NCI-H2107 treated with DMSO at 0.1 percent for 48 hours (cell line): ENCODE data around the gene FSTL4.

Experiments used
- DNase-seq: peaks from one replicate; lab custom pipeline; 2025; ENCODE audit not compliant: unreplicated experiment; lab: John Stamatoyannopoulos, UW

FSTL4 gene

GRCh38 chr5:133483406-133484090 lies 128.8 kb downstream of the FSTL4 start:
- DNase-seq, result no peak

- no peak for DNase-seq
Observed at GRCh38 chr5:133482028-133482427, 130.3 kb downstream of the FSTL4 start.

GRCh38 chr5:133480866-133481265 lies 131.5 kb downstream of the FSTL4 start:
- DNase-seq, result no peak

- DNase-seq, result no peak
Observed at GRCh38 chr5:133480366-133480765, 132.0 kb downstream of the FSTL4 start.

- DNase-seq, result no peak
Observed at GRCh38 chr5:133478199-133478985, 133.9 kb downstream of the FSTL4 start.

- no peak for DNase-seq
Observed at GRCh38 chr5:133475986-133476385, 136.4 kb downstream of the FSTL4 start.

- no peak for DNase-seq
Observed at GRCh38 chr5:133474851-133475590, 137.3 kb downstream of the FSTL4 start.

GRCh38 chr5:133473291-133473690 lies 139.1 kb downstream of the FSTL4 start:
- no peak for DNase-seq

- no peak for DNase-seq
Observed at GRCh38 chr5:133472829-133473228, 139.5 kb downstream of the FSTL4 start.

GRCh38 chr5:133471699-133472098 lies 140.6 kb downstream of the FSTL4 start:
- DNase-seq, result no peak

- DNase-seq, result no peak
Observed at GRCh38 chr5:133470841-133471240, 141.5 kb downstream of the FSTL4 start.

- DNase-seq, result no peak
Observed at GRCh38 chr5:133469846-133470245, 142.5 kb downstream of the FSTL4 start.

- no peak for DNase-seq
Observed at GRCh38 chr5:133469252-133469651, 143.1 kb downstream of the FSTL4 start.

GRCh38 chr5:133468596-133468995 lies 143.7 kb downstream of the FSTL4 start:
- DNase-seq, result no peak

- DNase-seq, result no peak
Observed at GRCh38 chr5:133467826-133468463, 144.4 kb downstream of the FSTL4 start.

GRCh38 chr5:133467335-133467779 lies 145.0 kb downstream of the FSTL4 start:
- no peak for DNase-seq

GRCh38 chr5:133466556-133467334 lies 145.6 kb downstream of the FSTL4 start:
- DNase-seq, result no peak

GRCh38 chr5:133464013-133464412 lies 148.3 kb downstream of the FSTL4 start:
- DNase-seq, result no peak

- DNase-seq, result no peak
Observed at GRCh38 chr5:133461796-133462516, 150.4 kb downstream of the FSTL4 start.
